Eye (tissue), 1 donor: ENCODE results near the gene TMEM39A.
A peak's percentile ranks its signal among the peaks of the same experiment; 100 is the strongest.

Experiments
- DNase-seq: peaks from one replicate; pipeline ENCODE4 v3.0.0-alpha.2; 2015

The TMEM39A gene

GRCh38 chr3:119463171-119464169 lies at the start of gene TMEM39A:
Gene TMEM39A (minus strand): TSS chr3:119463615. CDS start chr3:119462074, 1,541 bp downstream.
- DNase-seq = peak; percentile 100

GRCh38 chr3:119510690-119511089 lies 47.3 kb upstream of the TMEM39A start:
- no peak for DNase-seq

- DNase-seq = no peak
Measured at GRCh38 chr3:119508172-119508845, 44.9 kb upstream of the TMEM39A start.

DNA sequence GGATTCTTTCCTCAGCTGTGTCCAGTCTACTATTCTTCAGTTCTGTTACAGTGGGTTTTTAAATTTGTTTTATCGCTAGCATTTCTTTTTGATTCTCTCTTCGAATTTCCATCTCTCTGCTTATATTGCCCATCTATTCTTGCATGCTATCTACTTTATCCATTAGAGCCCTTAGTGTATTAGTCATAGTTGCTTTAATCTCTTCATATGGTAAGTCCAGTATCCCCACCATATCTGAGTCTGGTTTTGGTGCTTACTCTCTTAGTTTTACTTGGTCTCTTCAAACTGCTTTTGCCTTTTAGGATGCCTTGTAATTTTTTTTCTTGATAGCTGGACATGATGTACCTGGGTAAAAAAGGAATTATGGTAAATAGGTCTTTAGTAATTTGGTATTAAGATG lies 44.0 kb upstream of the TMEM39A start:
- no peak for DNase-seq

- DNase-seq = no peak
Measured at GRCh38 chr3:119506631-119507030, 43.2 kb upstream of the TMEM39A start.

DNA sequence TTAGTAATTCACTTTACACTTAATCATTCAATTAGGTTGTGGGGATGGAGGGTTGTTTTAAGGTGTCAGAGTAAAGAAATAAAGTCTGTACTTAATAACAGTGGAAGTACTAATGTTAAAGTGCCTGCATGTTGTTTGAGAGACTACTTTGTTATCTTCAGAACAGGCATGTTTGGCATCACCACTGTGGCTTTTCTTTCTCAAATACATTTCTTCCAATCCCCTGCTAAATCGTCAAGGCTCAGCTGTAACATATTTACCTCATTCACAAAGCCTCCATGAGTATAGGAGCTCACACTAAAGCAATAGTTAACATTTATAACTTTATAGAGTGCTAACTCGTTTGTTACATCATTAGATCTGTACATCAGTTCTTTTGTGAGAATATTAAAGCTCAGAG lies 37.5 kb upstream of the TMEM39A start:
- DNase-seq = no peak

GRCh38 chr3:119500265-119500664 lies 36.9 kb upstream of the TMEM39A start:
- DNase-seq = no peak

DNA sequence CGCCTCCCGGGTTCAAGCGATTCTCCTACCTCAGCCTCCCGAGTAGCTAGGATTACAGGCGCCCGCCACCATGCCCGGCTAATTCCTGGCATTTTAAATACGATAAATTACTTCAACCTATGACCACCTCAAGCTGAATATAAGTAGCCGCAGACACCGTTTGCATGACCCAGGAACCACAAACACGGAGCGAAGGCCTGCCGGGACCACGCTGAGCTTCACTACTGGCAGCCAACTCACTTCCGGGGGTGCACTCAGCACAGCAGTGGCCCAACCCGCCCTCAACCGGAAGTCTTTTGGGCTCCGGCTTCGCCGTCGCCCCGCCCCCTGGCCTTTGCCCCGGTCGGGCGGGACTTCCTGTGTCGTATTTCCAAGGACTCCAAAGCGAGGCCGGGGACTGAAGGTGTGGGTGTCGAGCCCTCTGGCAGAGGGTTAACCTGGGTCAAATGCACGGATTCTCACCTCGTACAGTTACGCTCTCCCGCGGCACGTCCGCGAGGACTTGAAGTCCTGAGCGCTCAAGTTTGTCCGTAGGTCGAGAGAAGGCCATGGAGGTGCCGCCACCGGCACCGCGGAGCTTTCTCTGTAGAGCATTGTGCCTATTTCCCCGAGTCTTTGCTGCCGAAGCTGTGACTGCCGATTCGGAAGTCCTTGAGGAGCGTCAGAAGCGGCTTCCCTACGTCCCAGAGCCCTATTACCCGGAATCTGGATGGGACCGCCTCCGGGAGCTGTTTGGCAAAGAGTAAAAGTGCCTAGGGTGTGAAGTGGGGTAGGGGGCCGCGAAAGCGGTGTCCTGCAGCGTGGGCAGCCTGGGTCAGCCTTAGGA lies 35.0 kb upstream of the TMEM39A start, which contains the start of gene TIMMDC1:
Gene TIMMDC1 (plus strand): TSS at position 362 of the 826 bp plus-strand sequence. CDS start 187 bp downstream, at position 549.
- DNase-seq = peak; percentile 99

GRCh38 chr3:119497820-119498185 lies 34.4 kb upstream of the TMEM39A start:
- DNase-seq = peak; percentile 64

GRCh38 chr3:119494597-119494996 lies 31.2 kb upstream of the TMEM39A start:
- DNase-seq = no peak

GRCh38 chr3:119492810-119493209 lies 29.4 kb upstream of the TMEM39A start:
- no peak for DNase-seq

- no peak for DNase-seq
Measured at GRCh38 chr3:119492128-119492527, 28.7 kb upstream of the TMEM39A start.

DNA sequence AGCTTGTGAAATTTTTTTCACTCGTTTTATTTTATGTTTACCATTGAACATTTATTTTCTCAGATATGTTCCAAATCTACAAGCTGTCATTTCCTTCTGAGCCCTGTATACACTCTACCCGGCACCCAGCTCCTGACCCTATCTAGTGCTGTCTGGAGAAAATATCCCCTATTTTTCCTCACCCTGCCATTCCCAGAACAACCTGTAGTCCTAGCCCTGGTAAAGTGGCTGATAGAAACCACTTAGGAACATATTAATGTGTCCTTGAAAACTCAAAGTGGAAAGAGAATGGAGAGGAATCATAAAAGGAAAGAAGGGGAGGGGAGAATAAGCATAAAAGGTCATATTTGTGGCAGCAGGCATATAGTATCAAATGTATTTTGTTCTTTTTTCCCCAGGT lies 26.7 kb upstream of the TMEM39A start:
- DNase-seq = no peak

DNA sequence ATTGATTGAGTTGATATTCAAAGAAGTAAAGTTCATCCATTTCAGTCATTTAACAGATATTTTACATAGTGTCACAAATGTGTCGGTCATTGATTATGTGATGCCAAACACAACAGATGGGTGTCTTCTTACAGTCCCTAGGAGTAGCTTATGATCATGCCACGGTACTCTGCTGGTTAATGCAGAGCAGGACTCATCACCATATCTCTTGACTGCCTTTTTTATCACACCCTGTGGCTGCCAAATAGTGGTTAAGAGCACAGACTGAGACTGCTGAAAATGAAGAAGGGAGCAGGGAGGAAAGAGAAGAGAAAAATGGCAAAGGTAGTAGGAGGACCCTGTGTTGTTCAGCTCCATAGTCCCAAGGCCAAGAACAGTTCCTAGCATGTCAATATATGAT lies 22.1 kb upstream of the TMEM39A start:
- DNase-seq = no peak

GRCh38 chr3:119483101-119483500 lies 19.7 kb upstream of the TMEM39A start:
- DNase-seq = no peak

- no peak for DNase-seq
Measured at GRCh38 chr3:119481079-119481478, 17.7 kb upstream of the TMEM39A start.

GRCh38 chr3:119470866-119471265 lies 7.5 kb upstream of the TMEM39A start:
- no peak for DNase-seq

DNA sequence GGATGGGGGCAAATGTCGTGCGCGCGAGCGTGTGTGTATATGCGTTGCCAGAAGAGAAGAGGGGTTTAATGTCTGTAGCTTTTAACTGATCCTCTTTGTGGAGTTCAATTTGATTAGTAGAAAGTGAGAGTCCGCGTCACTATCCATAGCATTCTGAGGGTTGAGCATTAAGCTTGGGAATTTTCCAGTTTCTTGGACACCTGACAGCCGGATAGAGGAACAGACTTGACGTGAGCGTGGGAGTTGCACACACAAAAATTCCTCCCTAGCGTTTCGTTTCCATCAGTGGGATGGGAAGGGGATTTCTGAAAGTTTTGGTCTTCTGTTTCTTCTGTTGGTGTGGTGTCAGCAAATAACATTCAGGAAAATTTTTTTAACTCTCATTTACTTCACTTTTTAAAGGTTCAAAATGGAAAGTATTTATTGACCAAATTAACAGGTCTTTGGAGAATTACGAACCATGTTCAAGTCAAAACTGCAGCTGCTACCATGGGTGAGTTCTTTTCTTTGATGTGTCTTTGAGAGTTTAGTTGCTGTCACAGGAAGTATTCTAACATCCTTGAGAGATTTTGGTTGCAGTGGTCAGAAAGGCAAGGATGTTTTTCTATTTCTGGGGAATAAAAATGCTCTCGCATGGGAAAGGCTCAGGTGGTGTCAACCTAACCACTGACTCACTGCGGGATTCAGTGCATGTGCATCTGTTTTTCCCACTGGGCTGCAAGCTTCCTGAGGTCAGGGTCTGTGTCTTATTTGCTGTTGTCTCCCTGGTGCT lies 6.2 kb upstream of the TMEM39A start:
- peak; percentile 69 for DNase-seq

- no peak for DNase-seq
Measured at GRCh38 chr3:119468041-119468440, 4.6 kb upstream of the TMEM39A start.

DNA sequence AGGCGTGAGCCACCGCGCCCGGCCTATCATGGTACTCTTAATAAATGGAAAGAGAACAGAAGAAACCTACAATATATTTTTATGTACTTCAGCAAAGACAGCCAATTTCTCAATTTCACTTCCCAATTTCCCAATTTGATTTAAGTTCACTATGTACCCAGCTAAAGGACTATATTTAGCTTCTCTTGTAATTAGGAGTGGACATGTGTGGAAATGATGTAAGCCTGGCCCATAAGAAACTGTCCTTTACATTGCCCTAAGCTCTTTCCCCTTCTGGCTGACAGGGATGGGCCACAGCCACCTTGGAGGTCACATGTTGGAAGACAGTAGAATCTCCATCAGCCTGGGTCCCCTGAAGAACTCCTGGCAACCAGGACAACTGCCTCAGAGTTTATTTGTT lies 6.2 kb downstream of the TMEM39A start:
- DNase-seq = no peak

DNA sequence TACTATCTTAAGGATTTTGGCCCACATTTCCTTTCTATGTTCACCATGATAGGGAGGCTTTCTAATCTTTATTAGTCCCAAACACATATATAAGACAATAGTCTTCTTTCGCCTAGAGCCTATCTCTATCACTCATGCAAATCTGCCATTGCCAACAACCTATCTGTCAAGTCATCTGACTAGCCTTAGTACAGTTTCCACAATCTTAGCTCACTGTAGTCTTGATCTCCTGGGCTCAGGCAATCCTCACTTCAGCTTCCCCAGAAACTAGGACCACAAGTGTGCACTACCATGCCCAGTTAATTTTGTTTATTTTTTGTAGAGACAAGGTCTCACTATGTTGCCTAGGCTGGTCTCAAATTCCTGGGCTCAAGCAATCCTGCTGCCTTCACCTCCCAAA lies 6.9 kb downstream of the TMEM39A start:
- no peak for DNase-seq

DNA sequence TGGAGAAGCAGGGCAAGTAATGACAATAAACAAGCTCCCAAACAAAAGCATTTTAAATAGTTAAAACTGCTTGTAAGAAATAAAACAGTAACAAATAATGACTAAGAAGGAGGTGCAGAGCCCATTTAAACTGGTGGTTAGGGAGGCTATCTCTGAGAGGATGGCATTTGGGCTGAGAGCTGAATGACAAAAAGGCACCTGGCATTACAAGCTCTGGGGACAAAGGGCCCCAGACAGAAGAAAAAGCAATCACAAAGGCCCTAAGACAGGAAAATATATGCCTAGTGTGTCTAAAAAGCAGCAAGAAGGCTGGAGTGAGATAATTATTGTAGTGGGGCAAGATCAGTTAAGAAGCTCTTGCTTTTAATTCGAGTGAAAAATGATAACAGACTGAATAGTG lies 9.6 kb downstream of the TMEM39A start:
- DNase-seq = no peak
